Measurements from ENCODE around the gene GLYR1.

DNA sequence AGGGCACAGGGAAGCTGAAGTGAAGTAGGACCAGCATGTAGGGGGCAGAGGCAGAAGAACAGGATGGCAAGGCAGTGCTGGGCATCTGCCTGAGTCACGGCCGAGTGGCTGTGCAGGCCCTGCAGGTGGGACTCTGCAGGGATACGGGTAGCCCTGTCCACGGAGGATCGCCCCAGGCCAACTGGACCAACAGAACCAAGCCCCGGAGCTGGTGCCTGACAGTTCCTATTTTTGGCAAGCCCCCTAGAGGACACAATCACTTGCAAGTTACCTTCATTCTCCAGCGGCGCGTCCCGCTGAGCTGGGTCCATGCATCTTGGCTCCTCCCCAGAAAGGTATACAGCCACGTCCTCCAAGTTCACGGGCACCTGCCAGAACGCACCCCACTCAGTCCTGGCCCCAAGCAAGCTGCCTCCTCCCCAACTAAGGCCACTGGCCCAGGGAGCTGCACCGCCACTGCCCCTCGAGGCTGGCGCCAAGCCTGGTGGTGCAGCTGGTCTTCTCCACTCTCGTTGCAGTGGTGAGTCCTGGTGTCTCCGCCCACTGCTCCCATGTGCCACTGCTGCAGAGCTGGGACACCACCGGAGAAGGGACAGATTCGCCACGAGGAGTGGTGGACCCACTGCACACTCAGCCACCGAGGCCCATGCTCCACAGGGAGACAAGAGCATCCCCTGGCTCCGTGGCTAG lies 86.7 kb downstream of the GLYR1 start:
- TF ChIP-seq, protein P1, sequence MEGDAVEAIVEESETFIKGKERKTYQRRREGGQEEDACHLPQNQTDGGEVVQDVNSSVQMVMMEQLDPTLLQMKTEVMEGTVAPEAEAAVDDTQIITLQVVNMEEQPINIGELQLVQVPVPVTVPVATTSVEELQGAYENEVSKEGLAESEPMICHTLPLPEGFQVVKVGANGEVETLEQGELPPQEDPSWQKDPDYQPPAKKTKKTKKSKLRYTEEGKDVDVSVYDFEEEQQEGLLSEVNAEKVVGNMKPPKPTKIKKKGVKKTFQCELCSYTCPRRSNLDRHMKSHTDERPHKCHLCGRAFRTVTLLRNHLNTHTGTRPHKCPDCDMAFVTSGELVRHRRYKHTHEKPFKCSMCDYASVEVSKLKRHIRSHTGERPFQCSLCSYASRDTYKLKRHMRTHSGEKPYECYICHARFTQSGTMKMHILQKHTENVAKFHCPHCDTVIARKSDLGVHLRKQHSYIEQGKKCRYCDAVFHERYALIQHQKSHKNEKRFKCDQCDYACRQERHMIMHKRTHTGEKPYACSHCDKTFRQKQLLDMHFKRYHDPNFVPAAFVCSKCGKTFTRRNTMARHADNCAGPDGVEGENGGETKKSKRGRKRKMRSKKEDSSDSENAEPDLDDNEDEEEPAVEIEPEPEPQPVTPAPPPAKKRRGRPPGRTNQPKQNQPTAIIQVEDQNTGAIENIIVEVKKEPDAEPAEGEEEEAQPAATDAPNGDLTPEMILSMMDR (IDR thresholded peaks at IDR 0.05; ENCODE audit: poor library complexity): no peak
- TF ChIP-seq EZH2 (IDR thresholded peaks at IDR 0.05; ENCODE audit: borderline replicate concordance): no peak
- no peak for TF ChIP-seq EZH2phosphoT487 (IDR thresholded peaks at IDR 0.05; ENCODE audit: low read depth, severe bottlenecking, unreplicated experiment)
